GM23338 (cell line): ENCODE results near the gene AIG1. TPM values are rescaled to one million over a fixed set of nuclear protein-coding genes. Genes with fewer than 3 reads are reported as not detected.
"Not testable (repeated sequence)": the region's sequence is repeated elsewhere in the genome, so short reads cannot be mapped to it uniquely, and the experiment has no call there.

Source experiments
- ATAC-seq: fragments of 200-7000 bp; cut with Tn5 transposase; 3 replicates; pipeline ENCODE4 v1.9.1; 2020
- DNase-seq: peaks from one replicate; pipeline ENCODE4 v3.0.0-alpha.2; 2015; ENCODE audit warnings: low spot score
- H2AFZ ChIP-seq: fragments of 200-600 bp; sonication (generic); 2 replicates; pipeline ENCODE4 v1.8.0; 2016; ENCODE audit warnings: antibody characterized with exemption, mild to moderate bottlenecking, moderate library complexity
- H3F3A ChIP-seq: fragments of 200-600 bp; sonication (generic); replicated peaks from 2 replicates; pipeline ENCODE4 v1.8.0; 2017; ENCODE audit warnings: antibody characterized with exemption, mixed run types, low read depth
- H3K27ac ChIP-seq: fragments of 200-600 bp; sonication (generic); 2 replicates; pipeline ENCODE4 v1.6.1; 2016; ENCODE audit warnings: low read depth
- H3K27me3 ChIP-seq: fragments of 200-600 bp; sonication (generic); 2 replicates; pipeline ENCODE4 v1.8.0; 2016; ENCODE audit warnings: mild to moderate bottlenecking, mixed run types, moderate library complexity; ENCODE audit not compliant: insufficient read depth
- H3K36me3 ChIP-seq: fragments of 200-600 bp; sonication (generic); 2 replicates; pipeline ENCODE4 v1.8.0; 2016; ENCODE audit warnings: mild to moderate bottlenecking; ENCODE audit not compliant: insufficient read depth
- H3K4me1 ChIP-seq: fragments of 200-600 bp; sonication (generic); 2 replicates; pipeline ENCODE4 v1.8.0; 2016; ENCODE audit warnings: mild to moderate bottlenecking, moderate library complexity; ENCODE audit not compliant: insufficient read depth
- H3K4me2 ChIP-seq: fragments of 200-600 bp; sonication (generic); 2 replicates; pipeline ENCODE4 v1.7.1; 2017; ENCODE audit warnings: mixed run types
- H3K4me3 ChIP-seq: fragments of 200-600 bp; sonication (generic); 2 replicates; pipeline ENCODE4 v1.6.1; 2016; ENCODE audit warnings: mixed run types
- H3K79me2 ChIP-seq: fragments of 200-600 bp; sonication (generic); replicated peaks from 2 replicates; pipeline ENCODE4 v1.8.0; 2017; ENCODE audit warnings: mild to moderate bottlenecking; ENCODE audit not compliant: insufficient read depth
- H3K9me2 ChIP-seq: fragments of 200-600 bp; sonication (generic); 2 replicates; pipeline ENCODE4 v1.8.0; 2017; ENCODE audit not compliant: insufficient read depth
- H4K20me1 ChIP-seq: fragments of 200-600 bp; sonication (generic); replicated peaks from 2 replicates; pipeline ENCODE4 v1.8.0; 2017; ENCODE audit warnings: mild to moderate bottlenecking; ENCODE audit not compliant: insufficient read depth
- H3K27ac Mint-ChIP-seq: 2 replicates; pipeline ENCODE4 v1.8.0; 2020; ENCODE audit warnings: inconsistent platforms, mild to moderate bottlenecking, moderate library complexity, mixed read lengths
- H3K27me3 Mint-ChIP-seq: 3 replicates; pipeline ENCODE4 v1.8.0; 2022; ENCODE audit warnings: low read depth, mild to moderate bottlenecking, moderate library complexity, mixed read lengths, inconsistent platforms; ENCODE audit not compliant: insufficient read depth, poor library complexity
- H3K36me3 Mint-ChIP-seq: 3 replicates; pipeline ENCODE4 v1.8.0; 2021; ENCODE audit warnings: low read depth, mild to moderate bottlenecking, inconsistent platforms, moderate library complexity, mixed read lengths
- H3K4me1 Mint-ChIP-seq: 3 replicates; pipeline ENCODE4 v1.8.0; 2020; ENCODE audit warnings: mild to moderate bottlenecking, inconsistent platforms, mixed read lengths
- H3K4me3 Mint-ChIP-seq: 3 replicates; pipeline ENCODE4 v1.8.0; 2021; ENCODE audit warnings: moderate library complexity, mild to moderate bottlenecking, inconsistent platforms, mixed read lengths
- H3K9me3 Mint-ChIP-seq: 3 replicates; pipeline ENCODE4 v1.8.0; 2020; ENCODE audit warnings: moderate library complexity, mild to moderate bottlenecking, inconsistent platforms, mixed read lengths
- CREB1 ChIP-seq: fragments of 250-450 bp; sonication (Bioruptor Pico); IDR thresholded peaks from 2 replicates; pipeline ENCODE4 v1.5.0; 2020; ENCODE audit warnings: low read depth, mild to moderate bottlenecking, moderate library complexity
- ETS1 ChIP-seq: IDR thresholded peaks from 2 replicates; pipeline ENCODE4 v1.6.1; 2016; ENCODE audit warnings: antibody characterized with exemption
- EZH2 ChIP-seq: fragments of 200-600 bp; sonication (generic); IDR thresholded peaks from one replicate; pipeline ENCODE4 v1.8.0; 2017; ENCODE audit warnings: antibody characterized with exemption, mild to moderate bottlenecking, low read depth; ENCODE audit not compliant: unreplicated experiment
- ZNF114 ChIP-seq: fragments of 250-450 bp; sonication (Bioruptor Pico); IDR thresholded peaks from 2 replicates; pipeline ENCODE4 v1.5.0; 2020; ENCODE audit warnings: mild to moderate bottlenecking, moderate library complexity
- ZNF462 ChIP-seq: fragments of 250-450 bp; sonication (Bioruptor Pico); IDR thresholded peaks from 2 replicates; pipeline ENCODE4 v1.5.0; 2020; ENCODE audit warnings: mild to moderate bottlenecking, moderate library complexity
- polyA plus RNA-seq: library from polyadenylated mRNA; unstranded; fragments of >200 nt; fragmentation: Nextera tagmentation; extraction: Ambion mirVana; gene quantifications from 2 replicates; pipeline ENCODE4 v1.2.1, GENCODE V29; 2016
- total RNA-seq: library from RNA; depleted of rRNA; stranded (reverse); fragments of >200 nt; shearing (Covaris generic); gene quantifications from 2 replicates; pipeline ENCODE4 v1.2.3, GENCODE V29; 2014

The AIG1 gene
- total and polyA plus RNA-seq, 2 experiments from 2014 or later: 65.2 to 88.4 TPM

GRCh38 chr6:143018955-143019354 is 41.7 kb upstream of the AIG1 start (continued):
- TF ChIP-seq ETS1: no peak
- TF ChIP-seq ZNF462 (CRISPR knock-in tag): no peak
- no peak for TF ChIP-seq EZH2
- no peak for TF ChIP-seq CREB1
- no peak for TF ChIP-seq ZNF114 (CRISPR knock-in tag)

- H3K4me1 Mint-ChIP-seq, H3K27ac ChIP-seq, H3K27ac Mint-ChIP-seq, ATAC-seq, H3K79me2 ChIP-seq, H3K36me3 Mint-ChIP-seq, H3K4me3 Mint-ChIP-seq, H3K9me2 ChIP-seq, H3F3A ChIP-seq, H3K9me3 Mint-ChIP-seq, H3K27me3 ChIP-seq, H3K4me1 ChIP-seq, H4K20me1 ChIP-seq, H3K4me3 ChIP-seq, H3K27me3 Mint-ChIP-seq, DNase-seq, H2AFZ ChIP-seq, H3K36me3 ChIP-seq, H3K4me2 ChIP-seq: not testable (repeated sequence)
These were observed 39.8 kb upstream of the AIG1 start for GRCh38 chr6:143020862-143021261.
